SK-N-MC (cell line): ENCODE data around the gene UMPS.

ENCODE experiments used
- DNase-seq: peaks from one replicate; pipeline ENCODE4 v3.0.0-alpha.2; 2011; ENCODE audit warnings: low read depth, low spot score
- H3K27ac ChIP-seq: fragments of 200-600 bp; sonication (generic); 2 replicates; pipeline ENCODE4 v1.5.1; 2016; ENCODE audit warnings: mixed run types
- H3K36me3 ChIP-seq: fragments of 200-600 bp; sonication (generic); 2 replicates; pipeline ENCODE4 v1.6.1; 2017; ENCODE audit warnings: antibody characterized with exemption, low read length, mixed read lengths; ENCODE audit not compliant: insufficient read depth
- H3K4me3 ChIP-seq: fragments of 200-600 bp; sonication (generic); 2 replicates; pipeline ENCODE4 v1.5.1; 2016
- H3K9ac ChIP-seq: fragments of 200-600 bp; sonication (generic); 2 replicates; pipeline ENCODE4 v1.8.0; 2017; ENCODE audit warnings: mixed run types, mixed read lengths; ENCODE audit not compliant: insufficient read length
- H3K9me3 ChIP-seq: fragments of 200-600 bp; sonication (generic); 2 replicates; pipeline ENCODE4 v1.6.1; 2017; ENCODE audit warnings: low read depth, mild to moderate bottlenecking, antibody characterized with exemption, low read length, moderate library complexity, mixed read lengths
- EZH2 ChIP-seq: fragments of 200-600 bp; sonication (generic); IDR thresholded peaks from one replicate; pipeline ENCODE4 v1.6.1; 2017; ENCODE audit warnings: antibody characterized with exemption
- FOXP2 ChIP-seq: optimal IDR thresholded peaks from 2 replicates; pipeline ENCODE3; 2011; ENCODE audit warnings: mild to moderate bottlenecking, moderate library complexity; ENCODE audit not compliant: insufficient read depth; ENCODE audit errors: extremely low read length, control extremely low read depth
- POLR2AphosphoS5 ChIP-seq: IDR thresholded peaks from 2 replicates; pipeline ENCODE4 v1.6.1; 2012; ENCODE audit warnings: mild to moderate bottlenecking, low read depth, low read length, borderline replicate concordance

Gene UMPS

DNA sequence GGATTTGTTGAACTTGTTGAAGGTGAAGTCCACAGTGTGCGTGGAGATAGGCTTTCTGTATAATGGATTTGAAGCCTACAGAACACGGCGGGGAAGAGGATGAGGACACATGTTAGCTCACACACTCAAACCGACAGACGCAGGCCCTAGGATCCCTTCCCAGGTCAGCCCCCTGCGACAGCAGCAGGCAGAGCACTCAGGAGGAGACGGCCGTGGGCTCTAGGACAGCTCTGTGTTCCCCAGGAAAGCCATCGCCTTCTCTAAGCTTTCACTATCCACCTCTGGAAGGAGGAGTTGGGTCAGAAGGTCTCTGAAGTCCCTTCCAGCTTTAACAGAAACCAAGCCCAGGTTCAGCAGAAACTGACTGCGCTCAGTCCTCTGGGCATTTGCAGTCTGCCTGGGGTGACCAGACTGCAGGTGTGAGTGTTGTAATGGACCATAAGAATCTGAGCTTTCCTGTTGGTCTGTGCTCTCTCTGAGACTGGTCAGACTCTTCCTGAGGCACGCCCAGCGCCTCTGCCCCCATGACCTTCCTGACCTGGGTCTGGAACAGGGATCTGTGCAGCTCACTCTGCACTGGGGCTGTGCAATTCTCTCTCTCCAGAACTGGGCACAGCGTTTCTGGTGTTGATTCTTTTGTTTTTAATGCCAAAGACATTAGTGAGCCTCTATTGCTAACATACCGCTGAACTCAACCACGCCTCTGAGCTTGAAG is 33.5 kb downstream of the UMPS start:
- Histone ChIP-seq H3K4me3 (no peak overlapping the region), H3K36me3 (peaks cover 45% of the 10 kb centered on the region), H3K27ac (no peak overlapping the region), H3K9ac (no peak overlapping the region), H3K9me3 (no peaks in the 10 kb centered on the region)
- TF ChIP-seq FOXP2 (no peak), POLR2AphosphoS5 (no peak), EZH2 (no peak)
- no peak for DNase-seq

GRCh38 chr3:124764746-124765145 is 34.5 kb downstream of the UMPS start:
- TF ChIP-seq POLR2AphosphoS5 (no peak), EZH2 (no peak)
- Histone ChIP-seq H3K27ac (no peak overlapping the region), H3K9ac (no peak overlapping the region), H3K4me3 (no peak overlapping the region), H3K9me3 (no peaks in the 10 kb centered on the region), H3K36me3 (peaks cover 49% of the 10 kb centered on the region)
- no peak for DNase-seq

DNA sequence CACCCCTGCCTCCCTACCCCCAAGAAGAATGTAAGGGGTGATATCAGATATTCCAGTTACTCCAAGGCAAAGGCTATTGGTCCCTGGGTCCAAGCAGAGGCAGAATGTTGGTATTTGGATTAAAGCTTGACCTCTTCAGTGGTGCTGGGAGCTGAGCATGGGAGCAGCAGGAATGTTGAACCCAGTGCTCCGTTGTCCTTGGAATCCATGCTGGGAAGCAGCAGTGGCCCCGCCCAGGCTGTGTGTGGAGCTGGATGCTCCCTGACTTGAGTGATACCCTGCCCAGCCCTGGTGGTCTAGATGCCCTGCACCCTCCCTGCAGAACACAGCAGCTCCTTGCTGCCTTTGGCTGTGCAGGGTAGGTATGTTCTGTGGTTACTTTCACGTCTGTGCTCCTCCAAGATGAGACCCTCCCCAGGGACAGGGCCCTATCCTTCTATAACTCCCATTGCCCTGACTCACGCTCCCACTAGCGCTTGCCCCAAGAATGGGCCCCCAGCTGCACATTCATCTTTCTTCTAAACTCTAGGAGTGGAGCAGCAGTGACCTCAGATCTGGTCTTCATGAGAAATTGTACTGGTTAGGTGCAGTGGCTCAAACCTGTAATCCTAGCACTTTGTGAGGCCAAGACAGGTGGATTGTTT is 35.1 kb downstream of the UMPS start:
- Histone ChIP-seq H3K9me3 (no peaks in the 10 kb centered on the region), H3K9ac (no peak overlapping the region), H3K36me3 (peaks cover 49% of the 10 kb centered on the region), H3K27ac (no peak overlapping the region), H3K4me3 (no peak overlapping the region)
- no peak for DNase-seq
- TF ChIP-seq FOXP2 (no peak), EZH2 (no peak), POLR2AphosphoS5 (no peak)

DNA sequence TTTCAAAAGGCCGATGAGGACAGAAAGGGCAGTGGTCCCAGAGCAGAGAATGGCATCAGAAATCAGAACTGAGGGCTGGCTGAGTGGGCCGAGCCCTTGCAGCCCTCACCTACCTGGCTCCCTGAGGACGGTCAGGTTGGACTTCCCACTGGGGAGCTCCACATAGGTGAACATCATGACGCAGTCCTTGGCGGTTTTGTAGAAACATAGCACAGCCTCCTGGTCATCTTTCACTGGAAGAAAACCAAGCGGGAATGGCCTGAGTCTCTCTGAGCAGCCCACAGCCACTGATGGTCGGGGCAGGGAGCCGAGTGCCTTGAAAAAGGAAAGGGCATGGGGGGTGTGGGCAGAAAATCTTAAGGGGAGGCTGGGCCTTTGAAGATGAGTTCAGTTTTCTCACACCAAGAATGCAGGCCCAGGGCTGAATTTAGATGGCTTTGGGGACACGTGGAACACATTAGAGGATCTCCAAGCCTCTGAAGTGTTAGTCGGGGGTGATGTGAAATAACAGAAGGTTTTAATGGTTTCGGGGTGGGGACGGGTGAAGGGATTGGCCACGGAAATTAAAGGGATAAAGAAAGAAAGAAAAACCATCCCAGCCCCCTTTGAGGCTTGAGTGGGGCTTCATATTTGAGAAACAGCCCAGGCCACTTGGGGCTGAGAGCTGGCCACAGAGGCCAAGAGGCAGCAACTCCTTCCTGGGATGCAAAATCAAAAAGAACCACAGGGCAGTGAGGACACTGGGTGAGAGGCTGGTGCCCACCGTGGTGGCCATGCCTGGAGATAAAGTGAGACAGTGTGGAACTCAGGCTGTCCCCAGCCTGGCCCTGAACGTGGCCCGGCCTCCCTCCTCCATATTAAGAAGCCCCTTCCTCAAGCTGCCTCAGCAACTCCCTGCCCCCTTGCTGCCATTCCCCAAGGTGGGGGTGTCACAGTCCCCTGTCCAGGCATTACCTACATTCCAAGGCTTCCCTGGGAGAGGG is 36.2 kb downstream of the UMPS start:
- Histone ChIP-seq H3K27ac (no peak overlapping the region), H3K4me3 (no peak overlapping the region), H3K9ac (no peak overlapping the region), H3K36me3 (peaks cover 49% of the 10 kb centered on the region), H3K9me3 (no peaks in the 10 kb centered on the region)
- no peak for DNase-seq
- TF ChIP-seq EZH2 (no peak), FOXP2 (no peak), POLR2AphosphoS5 (no peak)

- H3K27ac ChIP-seq, result no peak overlapping the region
- DNase-seq, result no peak
Observed at GRCh38 chr3:124767264-124767663, 37.0 kb downstream of the UMPS start.

DNA sequence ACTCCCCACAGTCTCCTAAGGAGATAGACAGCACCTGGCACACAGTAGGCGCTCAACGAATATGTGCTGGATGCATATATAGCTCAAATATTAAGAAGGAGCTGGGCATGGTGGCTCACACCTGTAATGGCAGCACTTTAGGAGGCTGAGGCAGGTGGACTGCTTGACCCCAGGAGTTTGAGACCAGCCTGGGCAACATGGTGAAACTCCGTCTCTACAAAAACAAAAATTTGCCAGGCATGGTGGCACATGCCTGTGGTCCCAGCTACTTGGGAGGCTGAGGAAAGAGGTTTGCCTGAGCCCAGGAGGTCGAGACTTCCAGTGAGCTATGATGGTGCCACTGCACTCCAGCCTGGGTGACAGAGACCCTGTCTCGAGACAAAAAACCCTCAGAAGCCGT is 37.4 kb downstream of the UMPS start:
- no peak for TF ChIP-seq FOXP2
- no peak overlapping the region for H3K9ac ChIP-seq
- no peak overlapping the region for H3K27ac ChIP-seq
- no peak overlapping the region for H3K4me3 ChIP-seq
- DNase-seq, result no peak
- peaks cover 49% of the 10 kb centered on the region for H3K36me3 ChIP-seq
- H3K9me3 ChIP-seq, result no peaks in the 10 kb centered on the region

More at GRCh38 chr3:124767264-124767663, 37.0 kb downstream of the UMPS start:
- no peaks in the 10 kb centered on the region for H3K9me3 ChIP-seq
- no peak overlapping the region for H3K9ac ChIP-seq
- peaks cover 49% of the 10 kb centered on the region for H3K36me3 ChIP-seq
- H3K4me3 ChIP-seq, result no peak overlapping the region
- TF ChIP-seq EZH2 (no peak), POLR2AphosphoS5 (no peak), FOXP2 (no peak)

GRCh38 chr3:124768812-124769211 is 38.6 kb downstream of the UMPS start:
- H3K36me3 ChIP-seq, result peaks cover 48% of the 10 kb centered on the region
- TF ChIP-seq FOXP2, result no peak
- TF ChIP-seq POLR2AphosphoS5, result no peak
- no peak for TF ChIP-seq EZH2
- H3K27ac ChIP-seq, result no peak overlapping the region
- no peak overlapping the region for H3K9ac ChIP-seq
- DNase-seq, result no peak
- no peaks in the 10 kb centered on the region for H3K9me3 ChIP-seq
- H3K4me3 ChIP-seq, result no peak overlapping the region

DNA sequence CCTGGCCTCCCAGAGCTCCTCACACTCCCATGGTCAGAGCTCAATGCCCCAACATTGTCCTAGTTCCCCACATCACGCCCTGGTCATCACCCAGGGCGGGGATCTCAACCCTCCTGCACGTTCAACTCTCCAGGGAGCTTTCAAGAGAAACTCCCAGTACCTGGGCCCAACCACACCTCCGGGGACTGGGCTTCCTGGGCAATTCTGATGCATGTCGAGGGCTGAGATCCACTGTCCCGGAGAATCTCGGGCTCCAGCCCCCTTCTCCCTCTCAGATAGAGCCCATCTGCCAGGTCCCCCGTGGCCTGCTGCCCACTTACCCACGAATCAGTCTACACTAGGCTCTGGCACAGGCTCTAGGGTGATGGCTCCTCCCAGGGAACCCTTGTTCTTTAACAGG is 39.2 kb downstream of the UMPS start:
- H3K27ac ChIP-seq, result no peak overlapping the region
- no peak for DNase-seq
- H3K9ac ChIP-seq, result no peak overlapping the region
- no peak overlapping the region for H3K4me3 ChIP-seq
- H3K9me3 ChIP-seq, result no peaks in the 10 kb centered on the region
- H3K36me3 ChIP-seq, result peaks cover 49% of the 10 kb centered on the region
- TF ChIP-seq POLR2AphosphoS5, result no peak
- no peak for TF ChIP-seq EZH2
- TF ChIP-seq FOXP2, result no peak
